NCI-H2029 treated with DMSO at 0.1 percent for 48 hours (cell line): ENCODE measurements around the gene ADAMTS7.
"Not testable (repeated sequence)": the region's sequence is repeated elsewhere in the genome, so short reads cannot be mapped to it uniquely, and the experiment has no call there.

Experiments
- DNase-seq: peaks from one replicate; lab custom pipeline; 2025; lab: John Stamatoyannopoulos, UW

The ADAMTS7 gene

DNA sequence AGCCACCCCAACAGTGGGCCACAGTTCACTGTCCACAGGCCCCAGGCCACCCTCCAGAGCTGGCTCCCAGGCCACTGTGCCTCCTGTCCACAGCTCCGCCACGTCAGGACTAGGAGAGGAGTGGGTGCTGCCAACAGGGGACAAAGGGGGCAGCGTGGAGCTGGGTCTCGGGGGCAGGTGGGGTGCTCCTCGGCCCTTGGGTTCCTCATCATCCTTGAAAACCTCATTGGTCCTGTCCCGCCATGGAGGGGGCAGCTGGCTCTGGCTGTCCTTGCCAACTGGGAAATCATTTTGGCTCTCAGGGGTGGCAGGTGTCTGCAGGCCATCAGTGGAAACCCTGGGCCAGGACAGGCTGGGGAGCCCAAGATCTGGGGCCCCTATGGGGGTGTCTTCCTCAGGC, 45.2 kb downstream of the ADAMTS7 start:
- no peak for DNase-seq

DNA sequence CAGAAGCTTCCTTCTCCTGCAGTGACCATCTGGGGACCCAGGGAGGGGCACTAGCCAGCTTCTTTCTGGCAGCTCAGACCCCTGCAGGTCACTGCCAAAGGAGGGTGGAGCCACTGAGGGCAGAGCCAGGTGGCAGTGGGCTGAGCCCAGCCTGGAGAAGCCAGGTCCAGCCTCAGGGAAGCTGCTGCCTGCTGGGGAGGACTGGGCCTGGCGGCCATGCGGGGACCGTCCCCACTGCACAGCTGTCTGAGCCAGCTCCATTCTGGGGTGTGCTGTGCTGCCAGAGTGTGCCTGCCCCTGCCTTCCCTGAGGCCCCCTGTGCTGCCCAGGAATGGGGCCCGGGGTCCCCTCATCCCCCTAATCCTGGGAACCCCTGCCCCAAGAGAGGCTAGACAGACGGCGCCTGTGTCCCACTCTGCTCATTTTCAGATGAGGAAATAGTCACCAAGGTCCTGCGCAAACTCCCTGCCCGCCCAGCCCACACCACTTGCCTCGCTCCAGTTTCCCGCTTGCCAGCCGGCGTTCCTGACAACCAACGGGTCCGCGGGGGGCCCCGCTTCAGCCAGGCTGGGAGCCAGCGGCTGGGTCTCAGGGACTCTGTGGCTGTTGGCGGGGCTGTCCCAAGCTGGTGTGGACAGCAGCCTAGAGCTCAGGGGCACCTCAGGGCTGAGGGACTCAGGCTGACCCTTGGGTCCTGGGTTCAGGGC, 46.0 kb downstream of the ADAMTS7 start:
- not testable (repeated sequence) for DNase-seq

DNA sequence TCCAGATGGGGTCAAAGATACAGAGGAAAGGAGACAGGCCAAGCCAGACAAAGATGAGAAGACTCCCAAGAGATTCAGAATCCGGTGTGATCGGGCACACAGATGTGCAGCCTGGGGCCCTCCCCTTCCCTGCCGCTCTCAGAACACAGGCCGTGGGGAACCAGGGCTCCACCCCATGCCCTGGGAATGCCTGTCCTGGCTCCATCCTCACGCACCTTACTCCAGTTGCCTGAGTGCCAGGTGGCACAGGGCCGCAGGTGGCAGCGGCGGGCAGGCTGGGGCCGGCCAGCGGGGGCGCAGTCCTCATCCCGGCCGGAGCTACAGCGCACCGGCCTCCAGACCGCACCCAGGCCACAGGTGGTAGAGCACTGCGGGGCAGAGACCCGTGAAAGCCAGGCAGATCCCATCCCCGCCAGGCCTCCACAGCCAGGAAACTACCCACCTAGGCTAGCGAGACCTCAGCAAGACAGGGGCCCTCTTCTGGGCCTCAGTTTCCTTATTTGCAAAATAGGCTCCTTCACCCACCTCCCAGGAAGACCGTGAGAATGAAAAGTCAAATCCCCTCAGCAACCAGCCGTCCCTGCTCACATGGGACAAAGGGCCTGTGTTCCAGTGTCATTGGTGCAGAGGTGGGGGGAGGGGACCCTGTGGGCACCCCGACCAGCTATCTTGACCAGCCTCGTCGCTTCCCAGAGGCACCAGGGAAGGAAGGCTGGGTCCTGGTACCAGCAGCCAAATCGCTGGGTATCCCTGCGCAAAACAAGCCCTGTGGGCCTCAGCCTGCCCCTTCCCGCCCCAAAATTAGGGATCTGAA, 46.7 kb downstream of the ADAMTS7 start:
- not testable (repeated sequence) for DNase-seq

DNA sequence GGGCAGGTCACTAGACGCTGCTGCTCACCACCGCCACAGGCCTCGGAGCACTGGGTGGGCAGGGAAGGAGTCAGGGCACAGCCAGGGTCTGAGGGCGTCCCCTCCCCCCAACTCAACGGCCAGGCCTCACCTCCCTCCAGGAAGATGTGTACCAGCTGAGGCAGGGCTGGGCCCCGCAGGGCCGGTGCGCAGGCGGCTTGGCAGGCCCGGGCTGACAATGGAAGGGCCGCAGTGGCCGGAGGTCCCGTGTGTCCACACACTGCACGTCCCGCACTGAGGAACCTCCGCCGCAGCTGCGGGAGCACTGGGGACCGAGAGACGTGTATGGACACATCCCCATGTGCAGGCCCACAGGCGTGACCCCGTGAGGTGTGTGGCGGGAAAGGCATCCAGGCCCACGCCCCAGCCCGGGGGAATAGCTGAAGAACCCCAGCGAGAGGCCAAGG, 47.4 kb downstream of the ADAMTS7 start:
- DNase-seq: no peak

DNA sequence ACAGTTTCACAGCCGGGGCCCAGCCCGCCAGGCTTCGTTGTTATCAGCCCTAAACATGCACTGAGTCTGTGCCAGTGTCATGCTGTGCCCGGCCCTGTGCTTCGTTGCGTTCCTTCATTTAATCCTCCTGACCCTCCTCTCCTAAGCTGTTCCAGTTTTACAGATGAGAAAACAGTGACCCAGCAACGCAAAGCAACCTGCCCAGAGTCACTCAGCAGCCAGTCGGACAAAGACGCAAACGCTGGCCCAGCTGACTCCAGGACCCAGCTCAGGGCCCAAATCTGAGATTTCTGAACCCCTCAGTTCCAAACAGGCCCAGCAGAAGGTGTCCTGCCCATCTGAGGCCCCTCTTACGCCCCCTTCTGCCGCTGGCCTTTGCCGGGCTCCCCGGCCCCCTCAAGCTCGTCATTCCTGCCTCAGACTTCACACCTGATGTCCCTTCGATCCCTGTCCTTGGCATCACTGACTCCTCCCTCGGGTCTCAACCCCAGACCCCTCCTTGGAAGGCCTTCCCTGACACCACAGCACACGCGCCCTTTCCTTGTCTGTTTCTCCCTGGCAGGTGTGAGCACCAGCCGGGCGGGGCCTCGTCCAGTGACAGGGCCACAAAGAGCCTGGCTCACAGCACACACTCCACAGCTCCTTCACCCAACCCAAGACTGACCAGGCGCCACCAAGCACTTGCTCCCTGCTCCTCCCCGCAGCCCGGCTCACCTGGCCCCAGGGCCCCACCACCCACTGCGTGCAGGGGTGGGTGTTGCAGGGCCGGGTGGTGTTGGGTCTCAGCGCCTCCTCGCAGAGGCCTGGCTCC, 48.1 kb downstream of the ADAMTS7 start:
- no peak for DNase-seq

DNA sequence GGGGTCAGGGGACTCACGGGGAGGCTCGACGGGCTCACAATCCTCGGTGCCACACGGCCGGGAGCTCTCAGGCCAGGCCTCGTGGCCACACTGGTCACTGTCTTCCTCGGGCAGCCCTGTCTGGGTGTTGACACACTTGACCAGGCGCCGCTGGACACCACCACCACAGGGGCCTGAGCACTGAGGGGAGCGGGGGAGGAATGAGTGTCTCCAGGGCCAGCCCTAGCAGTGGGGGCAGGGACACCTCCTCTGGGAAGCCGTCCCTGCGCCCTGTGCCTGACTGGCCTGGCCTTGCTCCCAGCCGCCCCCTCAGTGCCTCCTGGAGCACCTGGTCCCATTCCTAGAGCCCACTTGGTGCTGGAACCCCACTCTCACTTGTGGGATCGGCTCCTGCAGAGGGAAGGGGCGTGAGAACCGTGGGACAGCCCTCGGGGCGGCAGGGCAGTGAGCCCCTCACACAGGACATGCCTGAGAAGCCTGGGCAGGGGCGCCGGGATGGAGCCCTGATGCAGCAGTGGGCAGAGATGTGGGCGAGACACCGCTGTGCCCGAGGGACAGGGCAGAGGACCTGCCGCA, 48.8 kb downstream of the ADAMTS7 start:
- not testable (repeated sequence) for DNase-seq

DNA sequence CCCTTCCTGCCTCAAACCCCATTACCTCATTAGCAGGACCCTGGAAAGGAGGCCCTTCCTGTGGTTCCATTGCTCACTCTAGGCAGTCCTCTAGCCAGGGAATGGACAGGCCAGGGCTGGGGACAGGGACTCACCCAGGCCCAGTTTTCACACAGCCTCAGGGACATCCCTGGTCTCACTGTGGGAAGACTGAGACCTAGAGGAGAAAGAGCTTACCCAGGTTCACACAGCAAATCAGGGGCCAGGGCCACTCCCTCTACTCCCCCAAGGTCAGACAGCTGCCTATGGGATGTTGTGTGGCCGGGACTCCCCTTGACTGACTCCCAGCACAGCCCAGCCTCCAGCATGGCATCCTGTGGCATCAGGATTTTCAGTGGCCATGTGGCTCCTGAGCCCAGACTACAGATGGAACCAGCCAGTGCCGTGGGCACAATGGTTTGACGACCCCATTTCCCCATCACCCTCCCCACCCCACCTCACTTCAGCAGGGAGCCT, 49.3 kb downstream of the ADAMTS7 start:
- DNase-seq: no peak

DNA sequence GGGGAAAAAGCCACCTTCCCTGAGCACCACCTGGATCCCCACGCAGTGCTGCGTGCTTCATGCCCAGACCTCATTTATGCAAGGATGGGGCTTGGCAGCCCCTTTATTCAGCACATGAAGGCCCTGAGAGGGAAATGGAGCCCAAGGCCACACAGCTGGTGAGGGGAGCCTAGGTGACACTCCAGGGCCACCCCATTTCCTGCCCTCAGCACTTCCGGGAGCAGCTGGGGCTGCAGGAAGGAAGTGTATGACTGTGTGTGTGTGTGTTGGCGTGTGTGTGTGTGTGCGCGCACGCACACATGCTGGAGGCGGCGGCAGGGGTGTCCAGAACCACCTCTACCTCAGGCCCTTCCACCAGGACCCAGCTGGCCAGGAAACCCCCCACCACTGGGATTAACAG, 49.8 kb downstream of the ADAMTS7 start:
- not testable (repeated sequence) for DNase-seq

DNA sequence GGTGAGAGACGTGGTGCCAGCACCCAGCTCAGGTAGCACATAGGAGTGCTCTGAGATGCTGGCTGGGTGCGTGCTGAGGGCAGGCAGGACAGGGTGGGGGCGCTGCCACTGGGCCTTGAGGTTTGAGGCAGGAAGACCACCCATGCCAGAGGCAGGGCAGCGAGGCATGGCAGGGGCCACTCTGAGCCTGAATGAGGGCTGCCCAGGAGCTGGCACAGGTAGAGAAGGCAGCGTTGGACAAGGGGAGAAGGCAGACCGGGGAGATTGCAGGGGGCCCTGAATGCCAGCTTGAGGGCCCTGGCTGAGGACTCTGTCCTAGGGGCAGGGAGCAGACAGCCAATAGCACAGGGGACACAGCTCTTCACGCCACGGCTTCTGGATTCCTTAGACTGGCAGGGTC, 50.2 kb downstream of the ADAMTS7 start:
- no peak for DNase-seq

DNA sequence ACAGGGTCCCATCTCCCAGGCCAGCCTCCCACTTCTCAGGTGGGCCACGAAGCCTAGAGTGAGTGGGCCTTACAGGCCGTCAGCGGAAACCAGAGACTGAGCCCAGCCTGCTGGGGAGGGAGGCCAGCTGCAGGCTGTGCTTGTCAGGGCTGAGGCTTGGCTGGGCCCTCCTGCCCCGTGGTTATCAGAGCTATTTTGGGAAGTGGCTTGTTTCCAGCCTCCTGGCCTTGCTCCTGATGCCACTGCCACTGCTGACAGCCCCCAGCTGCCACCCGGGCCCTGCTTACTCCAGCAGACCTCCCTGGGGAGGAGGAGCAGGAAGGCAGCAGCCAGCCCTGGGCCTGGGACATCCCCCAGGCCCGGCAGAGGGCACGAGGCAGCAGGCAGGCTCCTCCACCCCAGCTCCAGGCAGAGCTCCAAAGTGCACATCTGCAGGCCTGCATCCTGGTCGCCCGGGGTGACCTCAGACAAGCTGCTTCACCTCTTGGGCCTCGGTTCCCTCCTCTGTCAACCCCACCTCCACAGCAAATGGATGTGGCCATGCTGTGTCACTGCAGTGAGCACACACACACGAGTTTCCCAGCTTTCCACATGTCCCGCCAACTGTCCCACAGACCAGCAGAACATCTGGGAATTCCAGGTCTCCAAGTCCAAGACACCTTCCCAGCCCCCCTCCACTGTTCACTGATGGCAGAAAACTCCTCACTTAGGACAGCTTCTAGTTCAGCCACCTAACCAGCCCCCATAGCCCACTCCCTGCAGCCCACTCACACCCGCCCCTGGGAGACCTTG, 51.0 kb downstream of the ADAMTS7 start:
- DNase-seq: not testable (repeated sequence)

DNA sequence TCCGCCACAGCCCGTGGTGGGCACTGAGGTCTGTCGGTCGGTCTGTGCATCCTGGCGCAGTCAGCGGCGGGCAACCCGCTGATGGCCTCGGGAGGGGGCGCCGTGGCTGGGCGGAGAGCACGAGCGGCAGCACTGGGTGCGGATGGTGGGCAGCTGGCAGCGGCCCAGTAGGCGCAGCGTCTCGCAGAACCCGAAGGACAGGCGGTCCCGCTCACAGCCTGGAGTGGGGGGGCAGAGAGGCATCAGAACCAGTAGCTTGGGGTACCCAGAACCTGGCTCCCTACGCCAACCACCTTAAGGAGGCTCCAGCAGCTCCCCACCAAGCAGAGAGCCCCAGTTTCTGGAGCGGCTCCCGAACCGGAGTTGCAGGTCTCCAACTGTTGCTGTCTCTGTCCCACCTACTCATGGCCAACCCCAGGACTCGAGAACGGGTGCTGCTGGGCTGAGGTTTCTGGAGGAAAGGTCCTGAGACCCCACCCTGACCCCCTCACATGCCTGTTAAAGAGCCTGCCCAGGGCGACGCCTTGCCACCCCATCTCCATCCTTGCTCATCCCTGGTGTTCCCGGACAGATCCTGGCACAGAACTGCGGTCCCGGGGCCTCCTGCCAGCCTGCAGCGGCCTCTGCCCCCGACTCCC, 51.8 kb downstream of the ADAMTS7 start:
- DNase-seq: not testable (repeated sequence)

DNA sequence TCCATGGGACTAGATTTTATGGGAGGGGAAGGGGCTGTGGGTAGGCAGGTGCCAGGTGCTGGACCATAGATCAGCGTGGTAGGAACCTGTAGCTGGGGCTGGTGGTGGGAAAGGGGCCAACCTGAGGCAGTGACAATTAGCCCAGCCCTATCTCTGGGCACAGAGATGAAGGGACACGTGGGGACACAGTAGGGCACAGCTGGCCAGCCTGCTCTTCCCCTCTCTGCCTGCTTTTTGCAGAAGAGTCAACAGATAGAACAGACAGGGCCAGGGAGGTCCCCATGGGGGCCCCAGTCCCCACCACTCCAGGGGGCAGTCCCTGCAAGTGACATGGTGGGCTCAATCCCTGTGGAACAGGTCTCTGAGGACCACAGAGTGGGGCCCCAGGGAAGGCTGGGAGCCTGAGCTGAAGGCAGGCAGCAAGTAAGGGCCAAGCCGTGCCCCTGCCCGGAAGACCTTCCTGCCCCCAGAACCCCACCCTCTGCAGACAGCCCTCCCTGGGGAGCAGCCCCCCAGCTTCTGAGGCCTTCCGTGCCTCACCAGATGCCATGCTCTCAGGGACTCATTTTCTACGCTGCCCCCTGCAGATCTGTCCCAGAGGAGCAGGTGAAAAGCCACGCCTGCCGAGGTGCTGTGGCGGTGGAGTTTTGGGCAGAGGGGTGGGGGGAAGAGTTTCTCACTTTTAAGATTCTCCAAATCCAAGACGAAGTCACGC, 52.6 kb downstream of the ADAMTS7 start:
- DNase-seq: not testable (repeated sequence)

DNA sequence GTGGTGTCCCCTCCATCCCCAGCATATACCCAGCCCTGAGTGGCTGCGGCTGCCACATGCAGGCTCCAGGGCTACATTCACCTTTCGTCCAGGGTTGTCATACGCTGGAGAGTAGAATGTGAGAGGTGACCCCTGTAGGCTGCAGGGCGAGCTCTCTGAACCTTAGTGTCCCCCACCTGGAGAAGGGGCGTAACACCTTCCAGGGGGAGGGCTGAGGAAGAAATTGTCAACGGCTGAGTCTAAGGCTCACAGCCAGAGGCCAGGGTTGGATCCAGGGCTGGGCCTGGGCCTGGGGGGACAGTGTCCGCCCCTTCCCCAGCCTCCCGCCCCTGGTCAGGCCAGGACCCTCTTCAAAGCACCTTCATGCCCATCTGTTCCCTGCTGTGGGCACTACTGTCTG, 53.2 kb downstream of the ADAMTS7 start:
- not testable (repeated sequence) for DNase-seq

DNA sequence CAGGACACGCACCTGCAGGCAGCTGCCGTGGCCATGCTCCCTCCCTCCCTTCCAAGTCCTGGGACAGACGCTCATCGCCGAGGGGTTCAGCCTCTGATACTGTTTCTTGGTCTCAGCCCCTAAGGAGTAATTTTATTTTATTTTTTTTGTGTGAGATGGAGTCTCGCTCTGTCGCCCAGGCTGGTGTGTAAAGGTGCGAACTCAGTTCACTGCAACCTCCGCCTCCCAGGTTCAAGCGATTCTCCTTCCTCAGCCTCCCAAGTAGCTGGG, 53.7 kb downstream of the ADAMTS7 start:
- DNase-seq: no peak

DNA sequence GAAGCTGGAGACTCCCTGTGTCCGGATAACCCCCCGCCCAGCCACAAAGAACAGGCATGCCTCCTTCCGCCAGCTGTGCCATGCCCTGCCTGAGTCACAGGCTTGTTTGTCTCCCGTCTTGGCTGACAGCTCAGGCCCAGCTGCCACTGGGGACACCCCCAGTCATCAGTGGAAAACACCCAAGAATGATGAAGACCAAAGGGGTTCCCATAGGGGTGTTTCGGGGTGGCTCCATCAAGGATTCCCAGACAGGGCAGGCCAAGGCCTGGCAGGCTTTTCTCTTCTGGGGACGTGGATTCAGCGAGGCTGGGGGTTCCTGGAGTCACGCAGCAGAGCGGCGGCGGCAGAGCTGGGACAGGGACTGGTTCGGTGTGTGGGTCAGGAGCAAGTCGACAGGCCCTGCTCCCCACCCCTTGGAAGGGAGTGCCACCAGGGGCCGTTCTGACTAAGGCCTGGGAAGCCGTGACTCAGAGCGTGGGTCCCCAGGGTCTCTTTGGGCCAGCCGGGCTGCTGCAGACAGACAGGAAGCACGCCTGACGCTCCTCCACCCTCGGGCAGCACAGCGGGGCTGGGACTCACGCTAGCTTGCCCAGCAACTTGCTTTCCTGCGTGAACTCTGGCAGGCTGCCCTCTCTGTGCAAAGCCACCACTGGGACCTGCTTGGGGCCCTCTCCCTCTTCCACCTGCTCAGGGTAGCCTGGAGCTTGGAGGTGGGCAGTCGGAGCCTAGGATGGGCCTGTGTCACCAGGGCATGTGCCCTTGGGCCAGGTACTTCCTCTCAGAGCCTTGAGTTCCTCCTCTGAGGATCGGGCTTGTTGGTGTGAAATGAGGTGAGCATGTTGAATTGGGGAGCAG, 54.3 kb downstream of the ADAMTS7 start:
- not testable (repeated sequence) for DNase-seq

DNA sequence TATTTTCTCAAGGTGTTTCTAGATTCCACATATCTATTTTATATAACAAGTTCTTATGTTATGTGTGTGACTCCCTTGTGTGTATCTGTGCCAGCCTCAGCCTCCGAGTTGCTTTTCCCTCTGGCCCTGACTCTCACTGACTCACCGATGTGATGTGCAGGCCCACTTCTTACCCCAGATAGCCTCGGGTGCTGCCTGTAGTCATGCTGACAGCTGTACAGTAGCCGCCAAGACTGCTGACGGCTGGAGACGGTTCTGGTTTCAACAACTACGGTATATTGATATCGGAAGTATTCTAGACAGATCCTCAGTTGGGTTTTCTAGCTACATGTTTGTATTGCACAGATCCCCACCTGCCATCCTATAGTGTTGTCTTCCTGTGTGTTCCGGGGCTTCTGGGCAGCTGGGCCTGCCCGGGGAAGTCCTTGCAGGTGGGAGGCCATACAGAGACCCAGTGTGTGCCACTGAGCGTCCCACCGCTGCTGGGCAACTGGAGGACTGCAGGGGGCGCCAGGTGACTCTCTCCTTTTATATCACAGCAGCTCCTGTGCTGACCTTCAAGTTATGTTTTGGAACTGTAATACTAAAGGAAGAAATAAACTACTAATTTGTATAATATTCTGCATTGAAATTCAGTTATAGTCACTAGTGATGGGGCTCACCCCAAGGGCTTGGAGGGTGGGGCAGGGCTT, 55.2 kb downstream of the ADAMTS7 start:
- DNase-seq: not testable (repeated sequence)

DNA sequence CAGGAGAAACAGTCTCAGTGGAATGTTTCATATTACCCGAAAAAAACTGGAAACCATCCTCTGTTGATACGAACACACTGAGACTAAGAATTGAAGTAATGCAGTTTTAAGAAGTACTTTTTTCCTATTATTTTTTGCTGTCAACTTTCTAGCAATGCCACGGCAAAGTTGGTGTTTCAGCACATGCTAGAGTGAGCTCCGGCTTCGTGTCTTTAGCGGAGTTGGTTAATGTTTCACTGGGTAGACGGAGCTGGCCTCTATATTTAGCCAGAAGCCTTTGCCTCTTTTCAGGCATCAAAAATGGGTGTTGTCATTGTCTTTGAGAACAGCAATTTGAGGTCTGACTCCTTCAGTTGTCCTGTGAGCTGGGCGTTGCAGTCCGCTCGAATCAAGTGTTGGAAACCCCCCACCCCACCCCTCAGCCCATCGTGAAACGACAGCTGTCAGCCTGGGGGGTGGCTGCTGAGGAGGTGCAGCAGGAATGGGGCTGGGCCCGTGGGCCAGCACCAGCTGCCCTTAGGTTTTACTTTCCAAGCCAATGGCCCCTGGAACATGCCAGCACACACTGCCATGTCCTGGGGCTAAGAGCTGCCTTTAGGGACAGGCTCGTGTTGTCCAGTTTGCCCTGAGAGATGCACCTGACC, 56.5 kb downstream of the ADAMTS7 start:
- not testable (repeated sequence) for DNase-seq
